Transverse colon (tissue), 4 donors: Measurements from ENCODE around the gene RAF1.
"Not testable (repeated sequence)": the region's sequence is repeated elsewhere in the genome, so short reads cannot be mapped to it uniquely, and the experiment has no call there.

ENCODE experiments used
- CTCF ChIP-seq, 5 experiments: fragments of 200-600 bp in 3 of 5; fragments of 450-650 bp in 2 of 5; sonication (generic) in 3 of 5; IDR thresholded peaks; 1 replicate in 2 of 5; 2 replicates in 3 of 5; pipeline ENCODE4 v1.5.1; 2016 to 2017; ENCODE audit warnings: antibody characterized with exemption in 5 of 5, inconsistent platforms in 3 of 5, mild to moderate bottlenecking in 2 of 5, moderate library complexity in 1 of 5
- EP300 ChIP-seq: sonication (generic); formaldehyde crosslinking; IDR thresholded peaks from one replicate; pipeline ENCODE4 v1.6.1; 2017; ENCODE audit warnings: antibody characterized with exemption, low read depth
- POLR2A ChIP-seq: fragments of 450-650 bp; IDR thresholded peaks from one replicate; pipeline ENCODE4 v1.6.1; 2016; ENCODE audit warnings: antibody characterized with exemption, mild to moderate bottlenecking, moderate library complexity
- POLR2AphosphoS5 ChIP-seq, 3 donors: sonication (generic); formaldehyde crosslinking; IDR thresholded peaks; one replicate each; pipeline ENCODE4 v1.6.1; 2016; ENCODE audit warnings: antibody characterized with exemption in 3 of 3

GRCh38 chr3:12630843-12631242 lies 33.1 kb downstream of the RAF1 start:
- not testable (repeated sequence) for TF ChIP-seq POLR2A; POLR2AphosphoS5 (IDR thresholded peaks at IDR 0.05); CTCF (IDR thresholded peaks at IDR 0.05); EP300
